GM18858 (cell line): ENCODE measurements around the gene CAMK2G.
A peak's percentile ranks its signal among the peaks of the same experiment; 100 is the strongest.
"Not testable (repeated sequence)": the region's sequence is repeated elsewhere in the genome, so short reads cannot be mapped to it uniquely, and the experiment has no call there.

Experiments used
- ATAC-seq: cut with Tn5 transposase; IDR thresholded peaks from one replicate; pipeline ENCODE4 v1.9.1; 2021; ENCODE audit not compliant: unreplicated experiment

Gene CAMK2G

GRCh38 chr10:73797324-73798025 is 76.9 kb downstream of the CAMK2G start:
- no peak for ATAC-seq

DNA sequence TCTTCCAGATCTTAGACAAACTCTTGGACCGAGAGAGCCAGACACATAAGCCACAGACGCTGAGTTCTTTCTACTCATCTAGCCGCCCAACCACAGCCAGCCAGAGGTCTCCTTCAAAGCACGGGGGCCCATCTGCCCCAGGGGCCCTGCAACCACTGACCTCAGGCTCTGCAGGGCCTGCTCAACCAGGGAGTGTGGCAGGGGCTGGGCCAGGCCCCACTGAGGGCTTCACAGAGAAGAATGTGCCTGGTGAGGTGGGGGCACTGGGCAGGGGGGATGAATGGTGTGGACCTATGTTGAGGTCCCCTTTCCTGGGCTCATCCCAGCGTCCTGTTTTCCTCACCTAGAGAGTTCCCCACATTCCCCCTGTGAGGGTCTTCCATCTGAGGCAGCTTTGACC is 77.6 kb downstream of the CAMK2G start:
- ATAC-seq, result no peak

DNA sequence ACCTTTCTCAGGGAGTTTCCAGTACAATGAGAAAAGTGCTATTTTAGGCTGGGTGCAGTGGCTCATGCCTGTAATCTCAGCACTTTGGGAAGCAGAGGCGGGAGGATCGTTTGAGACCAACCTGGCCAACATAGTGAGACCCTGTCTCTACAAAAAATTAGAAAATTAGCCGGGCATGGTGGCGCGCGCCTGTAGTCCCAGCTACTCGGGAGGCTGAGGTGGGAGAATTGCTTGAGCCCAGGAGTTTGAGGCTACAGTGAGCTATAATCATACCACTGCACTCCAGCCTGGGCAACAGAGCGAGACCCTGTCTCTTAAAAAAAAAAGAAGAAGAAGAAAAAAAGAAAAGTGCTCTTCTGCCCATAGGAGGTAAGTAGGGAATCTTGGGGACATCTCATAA is 78.3 kb downstream of the CAMK2G start:
- ATAC-seq, result not testable (repeated sequence)

- not testable (repeated sequence) for ATAC-seq
These were observed 78.9 kb downstream of the CAMK2G start for GRCh38 chr10:73795491-73795890.

GRCh38 chr10:73793456-73793855 is 80.9 kb downstream of the CAMK2G start:
- ATAC-seq, result no peak

DNA sequence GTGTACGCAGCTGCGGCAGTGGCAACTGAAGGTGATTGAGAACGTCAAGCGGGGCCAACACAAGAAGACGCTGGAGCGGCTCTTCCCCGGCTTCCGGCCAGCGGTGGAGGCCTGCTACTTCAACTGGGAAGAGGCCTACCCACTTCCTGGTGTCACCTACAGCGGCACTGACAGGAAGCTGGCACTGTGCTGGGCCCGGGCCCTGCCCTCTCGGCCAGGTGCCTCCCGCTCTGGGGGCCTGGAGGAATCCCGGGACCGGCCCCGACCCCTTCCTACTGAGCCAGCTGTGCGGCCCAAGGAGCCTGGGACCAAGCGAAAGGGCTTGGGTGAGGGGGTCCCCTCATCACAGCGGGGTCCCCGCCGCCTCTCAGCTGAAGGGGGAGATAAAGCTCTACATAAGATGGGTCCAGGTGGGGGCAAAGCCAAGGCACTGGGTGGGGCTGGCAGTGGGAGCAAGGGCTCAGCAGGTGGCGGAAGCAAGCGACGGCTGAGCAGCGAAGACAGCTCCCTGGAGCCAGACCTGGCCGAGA is 82.4 kb downstream of the CAMK2G start:
- no peak for ATAC-seq

DNA sequence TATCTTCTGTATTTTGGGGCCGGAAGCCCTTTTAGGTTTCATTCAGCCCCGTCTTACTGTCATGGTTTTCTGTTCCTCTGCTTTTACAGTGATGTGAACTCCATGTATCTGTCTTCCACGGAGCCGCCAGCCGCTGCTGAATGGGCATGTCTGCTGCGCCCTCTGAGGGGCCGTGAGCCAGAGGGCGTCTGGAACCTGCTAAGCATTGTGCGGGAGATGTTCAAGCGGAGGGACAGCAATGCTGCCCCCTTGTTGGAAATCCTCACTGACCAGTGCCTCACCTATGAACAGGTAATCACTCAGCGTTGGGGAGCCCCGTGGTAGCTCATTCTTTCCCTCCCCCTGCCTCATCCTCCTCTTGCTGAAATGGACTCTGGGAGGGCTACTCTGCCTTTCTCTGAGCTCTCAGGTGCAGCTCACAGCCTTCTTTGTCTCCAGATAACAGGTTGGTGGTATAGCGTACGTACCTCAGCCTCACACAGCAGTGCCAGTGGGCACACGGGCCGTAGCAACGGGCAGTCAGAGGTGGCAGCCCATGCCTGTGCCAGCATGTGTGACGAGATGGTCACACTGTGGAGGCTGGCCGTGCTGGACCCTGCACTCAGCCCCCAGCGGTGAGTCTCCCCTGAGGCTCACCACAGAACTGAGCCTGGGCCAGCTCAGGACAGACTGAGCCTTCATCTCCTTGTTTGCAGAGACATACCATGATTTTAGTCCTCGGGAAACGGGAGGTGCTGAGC is 83.3 kb downstream of the CAMK2G start:
- ATAC-seq, result no peak

DNA sequence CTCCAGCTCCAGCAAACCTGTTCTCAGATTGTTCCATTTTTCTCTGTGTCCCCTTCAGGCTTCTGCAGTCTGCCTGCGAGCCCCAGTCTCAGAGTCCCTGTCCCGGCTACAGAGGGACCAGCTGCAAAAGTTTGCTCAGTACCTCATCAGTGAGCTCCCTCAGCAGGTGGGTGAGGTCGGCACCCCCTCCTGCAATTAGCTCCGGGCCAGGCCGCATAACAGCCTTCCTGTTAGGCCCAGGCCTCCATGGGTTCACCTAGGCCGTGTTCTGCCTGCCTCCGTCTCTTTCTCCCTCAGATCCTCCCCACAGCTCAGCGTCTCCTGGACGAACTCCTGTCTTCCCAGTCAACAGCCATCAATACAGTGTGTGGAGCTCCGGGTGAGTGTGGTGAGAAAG is 84.7 kb downstream of the CAMK2G start:
- ATAC-seq, result no peak

DNA sequence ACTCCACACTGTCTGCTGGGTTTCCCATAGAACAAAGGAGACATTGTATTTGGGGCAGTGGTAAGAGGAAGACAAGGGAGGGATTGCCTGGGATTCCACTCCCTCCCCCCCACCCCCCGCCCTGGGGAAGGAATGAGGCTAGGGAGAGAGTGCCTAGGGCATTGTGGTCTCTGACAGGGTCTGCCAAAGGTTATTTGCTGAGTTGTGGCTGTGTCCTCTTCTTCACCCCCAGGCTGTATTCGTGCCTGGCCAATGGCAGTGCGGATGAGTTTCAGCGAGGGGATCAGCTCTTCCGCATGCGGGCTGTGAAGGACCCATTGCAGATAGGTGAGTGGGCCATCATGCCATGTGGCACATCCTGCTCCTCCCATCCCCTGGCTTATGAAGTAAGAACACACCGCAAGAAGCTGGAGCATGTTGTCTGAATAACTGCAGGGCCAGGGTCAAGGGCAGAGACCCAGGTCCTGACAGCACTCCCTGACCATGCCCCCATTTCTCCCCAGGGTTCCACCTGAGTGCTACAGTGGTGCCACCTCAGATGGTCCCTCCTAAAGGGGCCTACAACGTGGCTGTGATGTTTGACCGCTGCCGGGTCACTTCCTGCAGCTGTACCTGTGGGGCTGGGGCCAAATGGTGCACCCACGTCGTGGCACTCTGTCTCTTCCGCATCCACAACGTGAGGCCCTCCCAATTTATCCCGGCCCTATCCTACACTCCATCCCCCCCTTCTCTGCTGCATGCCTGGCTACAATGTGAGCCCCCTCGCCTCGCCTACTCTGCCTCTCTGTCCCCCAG is 85.3 kb downstream of the CAMK2G start:
- no peak for ATAC-seq

- not testable (repeated sequence) for ATAC-seq
These were observed 87.1 kb downstream of the CAMK2G start for GRCh38 chr10:73787031-73787800.

GRCh38 chr10:73786512-73786885 is 87.9 kb downstream of the CAMK2G start:
- no peak for ATAC-seq

- no peak for ATAC-seq
These were observed 88.4 kb downstream of the CAMK2G start for GRCh38 chr10:73785721-73786511.

- peak; percentile 64 for ATAC-seq
These were observed 89.1 kb downstream of the CAMK2G start, which contains the start of gene ZSWIM8 for GRCh38 chr10:73785211-73785720. Gene ZSWIM8 (plus strand): TSS chr10:73785606. CDS start chr10:73785879, 273 bp downstream.

- ATAC-seq, result no peak
These were observed 91.6 kb downstream of the CAMK2G start for GRCh38 chr10:73782749-73783085.

GRCh38 chr10:73781879-73782748 is 92.2 kb downstream of the CAMK2G start, which contains the start of gene CHCHD1:
Gene CHCHD1 (plus strand): TSS chr10:73782048. CDS start chr10:73782076, 28 bp downstream.
- ATAC-seq, result no peak

GRCh38 chr10:73781548-73781878 is 92.8 kb downstream of the CAMK2G start:
- ATAC-seq, result no peak

DNA sequence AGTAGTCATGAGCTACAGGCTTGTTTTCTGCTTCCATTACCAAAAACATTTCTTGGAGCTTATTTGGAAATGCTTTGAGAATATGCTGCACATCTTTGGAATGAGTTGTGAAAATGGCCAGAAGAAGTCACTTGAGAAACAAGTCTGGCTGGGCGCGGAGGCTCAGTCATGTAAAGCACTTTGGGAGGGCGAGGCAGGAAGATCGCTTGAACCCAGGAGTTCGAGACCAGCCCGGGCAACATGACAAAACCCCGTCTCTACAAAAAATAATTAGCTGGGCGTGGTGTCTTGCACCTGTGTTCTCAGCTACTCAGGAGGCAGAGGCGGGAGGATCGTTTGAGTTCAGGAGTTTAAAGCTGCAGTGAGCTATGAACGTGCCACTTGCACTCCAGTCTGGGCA is 93.4 kb downstream of the CAMK2G start:
- no peak for ATAC-seq

- no peak for ATAC-seq
These were observed 94.1 kb downstream of the CAMK2G start for GRCh38 chr10:73780301-73780700.
